ENCODE results near the gene STAMBP.

STAMBP gene

DNA sequence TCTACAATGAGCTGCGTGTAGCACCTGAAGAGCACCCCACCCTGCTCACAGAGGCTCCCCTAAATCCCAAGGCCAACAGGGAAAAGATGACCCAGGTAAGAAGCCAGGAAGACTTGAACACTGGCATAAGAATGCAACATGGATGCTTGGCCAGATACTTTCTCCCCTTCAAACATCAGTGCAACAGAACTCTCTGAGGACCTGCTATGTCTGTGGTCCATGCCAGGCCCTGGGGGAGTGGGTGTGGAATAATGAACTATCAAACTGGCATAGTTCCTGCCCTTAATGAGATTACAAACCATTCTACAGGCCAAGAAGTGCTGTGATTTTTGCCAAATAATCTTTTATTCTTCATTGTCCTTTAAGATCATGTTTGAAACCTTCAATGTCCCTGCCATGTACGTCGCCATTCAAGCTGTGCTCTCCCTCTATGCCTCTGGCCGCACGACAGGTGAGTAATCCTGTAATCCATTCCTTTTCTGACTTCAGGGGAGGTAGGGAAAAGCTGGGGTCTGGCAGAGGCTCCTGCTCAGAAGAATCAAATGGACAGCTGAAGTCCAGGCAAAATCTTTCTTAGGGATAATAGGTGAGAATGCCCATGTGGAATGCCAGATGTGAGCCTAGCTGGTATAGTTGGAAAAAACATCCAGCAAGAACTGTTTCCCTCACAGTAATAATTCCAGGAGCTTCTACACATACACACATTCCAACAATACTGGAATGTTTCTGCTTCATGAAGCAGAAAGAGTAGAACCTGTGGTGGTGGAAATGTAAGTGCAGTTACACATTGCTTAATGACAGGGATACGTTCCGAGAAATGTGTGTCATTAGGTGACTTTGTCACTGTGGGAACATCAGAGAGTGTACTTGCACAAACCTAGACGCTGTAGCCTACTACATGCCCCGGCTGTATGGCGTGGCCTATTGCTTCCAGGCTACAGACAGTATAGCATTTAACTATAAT, 80.2 kb downstream of the STAMBP start:
- no peak for DNase-seq

DNA sequence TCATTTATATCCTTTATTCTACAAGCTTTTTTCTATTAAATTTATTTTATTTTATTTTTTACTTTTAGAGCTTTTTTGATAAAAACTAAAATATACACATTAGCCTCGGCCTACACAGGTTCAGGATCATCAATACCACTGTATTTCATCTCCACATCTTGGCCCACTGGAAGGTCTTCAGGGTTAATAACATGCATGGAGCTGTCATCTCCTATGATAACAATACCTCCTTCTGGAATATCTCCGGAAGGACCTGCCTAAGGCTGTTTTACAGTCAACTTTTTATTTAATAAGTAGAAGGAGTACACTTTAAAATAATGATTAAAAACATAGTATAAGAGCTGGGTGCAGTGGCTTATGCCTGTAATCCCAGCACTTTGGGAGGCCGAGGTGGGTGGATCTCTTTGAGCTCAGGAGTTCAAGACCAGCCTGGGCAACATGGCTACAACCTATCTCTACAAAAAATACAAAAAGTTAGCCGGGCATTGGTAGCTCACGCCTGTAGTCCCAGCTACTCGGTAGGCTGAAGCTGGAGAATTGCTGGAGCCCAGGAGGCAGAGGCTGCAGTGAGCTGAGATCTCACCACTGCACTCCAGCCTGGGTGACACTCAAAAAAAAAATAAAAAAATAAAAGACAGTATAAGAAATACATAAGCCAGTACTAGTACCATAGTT, 82.2 kb downstream of the STAMBP start:
- DNase-seq: no peak

DNA sequence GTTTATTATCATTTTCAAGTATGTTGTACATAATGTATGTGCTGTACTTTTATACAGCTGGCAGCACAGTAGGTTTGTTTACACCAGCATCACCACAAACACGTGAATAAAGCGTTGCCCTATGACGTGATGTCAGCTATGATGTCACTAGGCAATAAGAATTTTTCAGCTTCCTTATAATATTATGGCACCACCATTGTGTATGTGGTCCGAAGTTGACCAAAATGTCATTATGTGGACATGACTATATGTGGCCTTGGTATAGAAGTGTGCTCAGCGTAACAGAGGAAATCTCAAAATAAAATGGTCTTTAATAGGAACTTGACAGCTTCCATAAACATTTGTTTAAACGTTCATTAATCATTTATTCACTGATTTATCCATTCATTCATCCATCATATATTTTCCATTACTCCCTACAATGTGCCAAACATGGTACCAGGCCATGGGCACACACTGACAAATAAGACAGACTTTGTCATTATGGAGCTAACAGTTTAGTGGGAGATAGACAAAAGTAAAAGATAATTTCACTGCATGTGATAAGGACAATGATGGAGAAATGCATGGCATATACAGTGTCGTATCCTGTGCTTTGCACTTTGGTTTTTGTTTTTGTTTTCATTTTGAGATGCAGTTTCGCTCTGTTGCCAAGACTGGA, 82.9 kb downstream of the STAMBP start:
- DNase-seq: no peak

DNA sequence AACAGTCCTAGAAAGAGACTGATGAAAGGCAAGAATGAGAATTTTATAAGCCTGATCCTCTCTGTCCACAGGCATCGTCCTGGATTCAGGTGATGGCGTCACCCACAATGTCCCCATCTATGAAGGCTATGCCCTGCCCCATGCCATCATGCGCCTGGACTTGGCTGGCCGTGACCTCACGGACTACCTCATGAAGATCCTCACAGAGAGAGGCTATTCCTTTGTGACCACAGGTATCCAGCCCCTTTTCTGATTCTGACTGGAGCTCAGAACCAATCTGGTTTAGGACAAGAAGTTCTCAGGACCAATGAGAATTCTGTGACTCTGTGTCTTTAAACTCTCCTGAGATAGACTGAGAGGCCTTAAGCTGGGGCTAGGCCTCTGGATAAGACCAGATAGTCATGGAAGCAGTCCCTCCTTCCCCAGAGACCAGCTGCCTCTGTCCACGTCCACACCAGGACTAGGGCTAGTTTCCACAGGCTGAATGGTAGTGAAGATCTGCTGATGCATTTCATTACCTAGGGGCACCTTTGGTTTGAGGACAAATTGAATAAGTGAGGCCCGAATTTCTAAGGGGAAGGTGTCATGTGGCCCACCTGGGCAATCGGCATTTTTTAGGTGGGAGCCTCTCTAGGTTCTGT, 84.8 kb downstream of the STAMBP start:
- no peak for DNase-seq

DNA sequence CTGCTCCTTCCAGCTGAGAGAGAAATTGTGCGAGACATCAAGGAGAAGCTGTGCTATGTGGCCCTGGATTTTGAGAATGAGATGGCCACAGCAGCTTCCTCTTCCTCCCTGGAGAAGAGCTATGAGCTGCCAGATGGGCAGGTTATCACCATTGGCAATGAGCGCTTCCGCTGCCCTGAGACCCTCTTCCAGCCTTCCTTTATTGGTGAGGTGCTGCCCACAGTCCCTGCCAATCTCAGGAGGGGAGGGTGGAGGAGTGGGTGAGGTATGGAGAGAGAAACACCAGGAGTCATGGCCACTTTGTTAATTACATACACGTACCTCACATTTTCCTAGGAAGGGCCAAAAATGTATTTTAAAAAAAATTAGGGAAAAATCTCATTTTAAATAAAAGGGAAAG, 85.9 kb downstream of the STAMBP start:
- no peak for DNase-seq

DNA sequence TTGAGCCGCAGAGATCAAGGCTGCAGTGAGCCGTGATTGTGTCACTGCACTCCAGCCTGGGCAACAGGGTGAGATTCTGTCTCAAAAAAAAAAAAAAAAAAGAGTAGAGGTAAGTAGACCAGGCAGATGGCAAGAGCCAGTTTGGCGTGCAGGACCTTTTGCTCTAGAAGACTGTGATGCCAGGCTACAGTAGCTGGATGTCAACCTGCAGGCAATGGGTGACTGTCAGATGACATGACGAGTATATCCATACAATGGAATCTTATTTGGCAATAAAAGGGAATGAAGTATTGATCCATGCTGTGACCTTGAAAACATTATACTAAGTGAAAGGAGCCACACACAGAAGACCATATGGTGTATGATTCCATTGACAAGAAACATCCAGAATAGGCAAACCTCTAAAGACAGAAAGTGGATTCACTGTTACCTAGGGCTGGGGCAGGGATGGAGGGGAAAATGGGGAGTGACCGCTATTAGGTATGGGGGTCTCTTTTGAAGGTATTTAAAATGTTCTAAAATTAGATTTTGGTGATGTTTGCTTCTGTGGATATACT, 86.8 kb downstream of the STAMBP start:
- DNase-seq: no peak

DNA sequence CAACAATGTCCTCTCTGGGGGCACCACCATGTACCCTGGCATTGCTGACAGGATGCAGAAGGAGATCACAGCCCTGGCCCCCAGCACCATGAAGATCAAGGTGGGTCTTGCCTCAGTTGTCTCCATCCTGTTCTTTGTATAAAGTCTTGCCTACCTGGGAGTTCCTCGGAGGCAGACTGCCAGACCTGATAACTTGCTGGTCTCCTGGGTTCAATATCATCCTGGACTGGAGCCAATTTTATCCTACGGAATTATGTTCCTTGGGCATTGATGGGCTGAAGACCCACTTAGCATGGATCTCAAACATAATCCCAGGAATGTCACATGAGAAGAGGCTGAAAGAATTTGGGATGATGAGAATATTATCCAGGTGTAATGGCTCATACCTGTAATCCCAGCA, 87.9 kb downstream of the STAMBP start:
- DNase-seq: no peak

DNA sequence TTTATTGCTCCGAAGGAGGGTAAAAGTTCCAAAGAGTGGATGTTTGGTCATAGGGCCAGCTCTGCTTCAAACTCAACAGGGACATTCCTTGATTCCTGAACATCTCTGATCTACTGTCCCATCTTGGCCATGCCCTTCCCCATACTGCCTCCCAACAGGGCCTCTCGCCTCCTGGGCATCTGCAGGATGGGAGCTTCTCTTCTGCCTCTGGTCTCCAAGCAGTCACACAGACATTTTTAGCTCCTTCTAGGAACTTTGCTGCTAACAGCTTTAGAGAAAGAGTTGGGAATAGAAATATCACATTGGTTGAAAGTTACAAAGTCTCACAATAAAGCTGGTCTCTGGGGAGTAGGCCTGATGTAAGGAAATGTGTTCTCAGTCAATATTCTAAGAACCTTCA, 88.5 kb downstream of the STAMBP start:
- DNase-seq: no peak

DNA sequence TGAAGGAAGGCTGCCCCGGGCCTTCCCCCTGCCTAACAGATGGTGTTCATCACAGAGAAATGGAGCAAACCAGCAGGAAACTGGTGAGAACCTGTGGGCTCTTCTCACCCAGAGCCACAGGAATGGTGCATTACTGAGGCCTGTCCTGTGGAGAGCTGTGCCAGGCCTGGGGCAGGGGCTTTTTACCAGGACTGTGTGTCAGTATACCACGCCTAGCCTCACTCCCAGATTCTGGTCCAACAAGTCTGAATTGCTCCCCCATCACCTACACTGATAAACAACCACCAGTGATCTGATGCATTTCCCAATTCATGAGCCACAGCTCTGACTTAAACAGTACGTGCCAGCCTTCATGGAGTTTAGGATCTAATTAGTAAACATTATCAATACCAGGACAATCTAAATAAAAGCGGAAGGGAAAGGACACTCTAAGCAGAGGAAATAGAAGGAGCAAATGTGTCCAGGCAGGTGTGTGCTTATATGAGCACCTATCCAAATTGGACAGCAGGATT, 89.0 kb downstream of the STAMBP start:
- no peak for DNase-seq

DNA sequence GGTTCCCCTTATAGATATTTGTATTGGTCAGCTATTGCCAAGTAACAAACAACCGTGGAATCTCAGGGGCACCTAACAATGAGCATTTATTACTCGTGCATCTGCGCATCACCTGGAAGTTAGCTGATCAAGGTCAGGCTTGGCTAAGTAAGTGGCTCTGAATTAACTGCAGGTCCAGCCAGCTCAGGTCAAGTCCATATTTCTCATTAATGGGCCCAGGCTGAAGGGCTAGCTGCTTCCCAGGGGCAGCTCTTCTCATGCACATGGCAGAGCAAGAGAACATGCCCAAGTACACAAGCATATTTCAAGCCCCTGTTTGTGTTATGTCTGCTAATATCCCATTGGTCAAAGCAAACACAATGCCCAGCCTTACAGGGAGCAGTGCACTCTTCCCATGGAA, 90.1 kb downstream of the STAMBP start:
- no peak for DNase-seq

DNA sequence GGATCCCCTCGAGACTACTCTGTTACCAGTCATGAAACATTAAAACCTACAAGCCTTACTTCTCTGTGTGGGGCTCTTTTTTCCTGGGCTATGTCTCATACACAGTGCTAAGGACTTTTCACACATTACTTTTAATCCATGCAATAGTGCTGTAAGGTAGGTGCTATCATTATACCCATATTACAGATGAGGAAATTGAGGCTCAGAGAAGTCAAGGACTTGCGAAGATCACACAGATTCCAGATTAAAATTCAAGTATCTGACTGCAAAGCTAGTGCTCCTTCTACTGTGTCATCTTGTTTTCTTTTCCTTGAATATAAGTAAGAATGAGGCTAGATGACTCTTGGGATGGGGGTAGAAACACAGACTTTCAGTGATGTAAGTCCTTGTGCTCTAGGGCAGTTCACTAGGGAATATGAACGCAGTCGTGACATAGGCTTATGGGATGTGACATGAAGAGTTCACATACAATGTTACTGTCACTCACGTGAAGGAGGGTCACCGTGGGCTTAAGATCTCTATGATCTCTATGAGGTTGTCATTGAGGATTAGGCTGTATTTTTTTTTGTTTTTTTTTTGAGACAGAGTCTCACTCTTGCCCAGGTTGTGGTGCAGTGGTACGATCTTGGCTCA, 91.0 kb downstream of the STAMBP start:
- no peak for DNase-seq

DNA sequence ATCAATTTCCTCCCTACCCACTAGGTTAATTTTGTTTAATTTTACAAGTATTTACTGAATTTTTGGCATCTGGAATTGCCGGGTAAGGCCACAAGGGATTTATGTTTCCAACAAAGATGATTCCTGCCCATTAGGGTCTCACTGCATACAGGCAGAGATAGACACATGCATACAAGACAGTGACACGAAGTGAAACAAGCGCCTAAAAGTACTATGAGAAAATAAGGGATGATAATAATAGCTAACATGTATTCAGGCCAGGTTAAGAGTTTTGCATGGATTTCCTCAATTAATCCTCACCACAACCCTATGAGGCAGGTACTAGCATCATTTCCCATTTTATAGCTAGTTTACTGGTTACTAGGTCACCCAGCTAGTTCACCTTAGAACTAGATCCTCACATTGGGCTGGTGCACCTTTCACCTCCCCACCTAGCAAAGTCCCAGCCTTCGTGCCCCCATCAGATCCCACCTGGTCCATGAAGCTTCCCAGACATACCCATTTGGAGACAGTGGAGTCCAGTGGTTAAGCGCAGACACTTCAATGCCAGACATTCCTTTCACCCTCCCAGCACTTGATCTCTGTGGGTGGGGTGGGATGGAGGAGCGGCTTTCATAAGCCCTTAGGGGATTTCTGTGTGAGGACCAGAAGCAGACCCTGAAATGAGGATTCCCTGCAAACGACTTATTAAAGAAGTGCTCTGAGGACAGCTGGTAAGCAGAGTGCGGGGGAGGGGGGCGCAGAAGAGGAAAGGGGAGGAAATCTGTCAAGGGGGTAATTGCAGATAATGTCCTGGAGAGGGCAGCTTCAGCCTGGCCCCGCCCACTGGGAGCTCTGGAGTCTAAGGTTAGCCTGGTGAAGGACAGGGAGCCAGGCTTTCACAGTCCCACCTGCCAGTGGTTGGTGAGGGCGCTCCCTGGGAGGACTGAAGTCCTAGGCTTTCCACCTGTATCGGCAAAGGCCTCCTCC, 92.1 kb downstream of the STAMBP start:
- peak; percentile 4 to 69 (median 31) for DNase-seq

DNA sequence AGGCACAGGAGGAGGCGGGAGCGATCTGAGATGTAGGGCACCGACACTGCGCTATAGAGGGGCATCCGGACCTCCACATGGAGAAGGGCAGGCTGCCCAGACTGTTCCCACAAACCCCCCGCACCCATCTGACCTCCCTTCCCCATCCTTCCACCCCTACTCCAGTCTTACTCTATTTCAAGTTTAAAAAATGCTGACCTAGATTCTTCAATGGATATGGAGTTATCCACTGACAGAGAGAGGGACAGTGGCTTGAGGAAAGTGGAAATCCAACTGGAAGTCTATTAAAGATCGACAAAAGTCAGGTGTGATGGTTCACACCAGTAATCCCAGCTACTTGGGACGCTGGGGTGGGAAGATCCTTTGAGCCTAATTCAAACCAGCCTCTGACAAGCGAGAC, 92.8 kb downstream of the STAMBP start:
- no peak for DNase-seq

DNA sequence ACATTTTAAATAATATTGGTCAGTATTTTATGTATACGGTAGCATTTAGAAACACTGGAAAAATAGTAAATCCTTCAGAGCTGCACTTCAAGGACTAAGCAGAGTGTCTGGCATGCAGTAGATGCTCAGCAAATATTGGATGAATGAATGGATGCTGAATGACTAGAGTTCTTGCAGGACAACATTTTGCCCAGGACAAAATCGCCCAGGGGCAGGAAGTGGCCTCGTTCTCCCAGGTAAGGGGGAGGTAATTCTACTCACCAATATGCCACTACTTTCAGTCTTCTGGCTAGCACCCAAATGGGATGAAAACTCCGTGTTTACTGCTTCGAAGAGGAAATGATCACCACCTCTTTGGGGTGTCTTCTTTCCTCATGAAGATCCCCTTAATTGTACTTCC, 93.9 kb downstream of the STAMBP start:
- DNase-seq: no peak
